DMS53 treated with DMSO at 0.1 percent for 48 hours (cell line): ENCODE results near the gene CEP83.

Source experiments
- DNase-seq: peaks from one replicate; lab custom pipeline; 2025; ENCODE audit not compliant: unreplicated experiment; lab: John Stamatoyannopoulos, UW

The CEP83 gene

GRCh38 chr12:94271351-94271750, 188.3 kb downstream of the CEP83 start:
- DNase-seq = no peak

DNA sequence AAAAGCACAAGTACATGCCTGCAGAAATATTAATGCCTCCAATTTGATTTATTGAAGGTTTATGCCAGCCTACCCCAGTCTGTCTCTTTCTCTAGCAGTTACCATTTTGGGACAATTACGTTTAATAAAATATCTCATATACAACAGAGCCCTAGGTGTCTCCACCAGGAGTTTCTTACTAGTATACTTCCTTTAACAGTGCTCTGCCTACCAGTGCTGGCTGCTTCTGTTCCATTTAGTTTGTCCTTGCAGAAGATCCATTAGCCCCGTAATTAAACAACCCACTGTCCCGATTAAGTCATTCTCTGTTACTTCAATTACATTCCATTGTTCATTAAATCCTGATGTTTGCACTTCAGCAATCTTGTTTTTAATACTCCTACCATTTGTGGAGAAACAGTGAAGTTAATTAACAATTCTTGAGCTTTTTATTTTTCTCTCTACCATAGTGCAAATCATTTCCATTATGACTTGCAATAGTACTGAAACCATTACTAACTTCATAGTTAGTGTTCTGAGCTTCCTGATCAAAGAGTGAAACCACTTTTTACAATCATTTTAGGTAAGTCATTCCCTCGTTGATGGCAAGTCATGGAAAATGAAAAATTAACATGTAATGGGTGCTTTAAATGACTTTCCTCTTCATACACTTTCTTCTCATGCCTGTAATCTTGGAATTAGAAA, 190.2 kb downstream of the CEP83 start:
- DNase-seq = no peak

DNA sequence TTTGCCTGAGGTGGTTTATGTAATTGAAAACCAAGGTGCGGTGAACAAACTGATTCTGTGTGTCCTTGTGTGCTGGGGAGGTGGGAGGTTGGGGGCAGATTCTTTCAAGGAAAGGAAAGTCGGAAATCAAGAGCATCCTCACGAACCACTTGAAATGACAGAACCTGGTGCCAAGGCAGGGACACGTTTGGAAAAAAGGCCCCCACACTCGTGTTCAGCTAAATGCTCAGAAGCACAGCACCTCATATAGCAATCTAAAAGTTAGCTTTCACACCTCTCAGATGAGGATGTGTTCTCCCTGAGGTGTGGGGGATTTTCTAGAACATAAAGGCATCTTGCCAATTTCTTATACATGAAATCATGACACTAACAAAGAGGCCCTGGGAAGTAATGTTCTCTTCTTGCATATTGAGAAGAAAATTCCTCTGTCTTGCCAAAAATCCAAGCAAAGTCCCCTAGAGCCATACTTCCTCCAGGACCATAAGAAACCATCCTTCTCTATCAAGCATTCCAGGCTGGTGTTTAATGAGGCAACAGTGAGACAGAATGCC, 191.7 kb downstream of the CEP83 start:
- DNase-seq = no peak

- DNase-seq = no peak
These were observed 192.2 kb downstream of the CEP83 start for GRCh38 chr12:94267537-94267872.

- DNase-seq = no peak
These were observed 192.7 kb downstream of the CEP83 start for GRCh38 chr12:94266796-94267536.

DNA sequence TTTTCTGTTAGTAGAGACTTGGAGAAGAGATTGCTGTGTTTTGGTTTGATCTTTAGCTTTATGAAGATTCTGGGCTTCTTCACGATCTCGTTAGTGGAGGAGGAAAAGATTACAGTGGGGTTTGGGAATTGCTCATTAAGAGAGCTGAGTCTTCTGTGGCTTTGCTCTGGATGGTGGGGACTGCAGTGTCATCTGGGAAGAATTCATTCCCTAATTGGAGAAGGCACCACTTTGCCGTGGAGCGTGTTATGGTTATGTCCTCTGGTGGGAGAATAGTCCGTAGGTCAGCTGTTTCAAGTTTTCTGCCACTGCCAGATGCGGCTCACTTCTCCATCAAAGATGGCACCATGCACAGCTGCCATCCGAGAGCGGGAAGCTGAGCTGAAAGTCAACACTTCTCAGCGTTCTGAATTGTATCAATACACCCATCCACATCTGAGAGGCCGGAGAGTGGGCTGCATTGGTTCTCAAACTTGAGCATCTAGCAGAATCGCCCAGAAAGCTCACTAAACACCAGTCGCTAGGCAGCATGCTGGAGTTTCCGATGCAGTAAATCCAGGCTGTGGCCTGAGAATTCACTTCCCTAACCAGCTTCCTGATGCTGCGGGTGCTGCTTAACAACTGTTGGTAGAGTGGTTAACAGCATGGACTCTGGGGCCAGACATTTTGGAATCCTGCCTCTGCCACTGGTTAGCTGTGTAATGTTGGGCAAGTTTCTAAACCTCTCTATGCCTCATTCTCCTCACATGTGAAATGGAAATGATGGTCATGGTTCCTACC, 193.5 kb downstream of the CEP83 start:
- DNase-seq = no peak

DNA sequence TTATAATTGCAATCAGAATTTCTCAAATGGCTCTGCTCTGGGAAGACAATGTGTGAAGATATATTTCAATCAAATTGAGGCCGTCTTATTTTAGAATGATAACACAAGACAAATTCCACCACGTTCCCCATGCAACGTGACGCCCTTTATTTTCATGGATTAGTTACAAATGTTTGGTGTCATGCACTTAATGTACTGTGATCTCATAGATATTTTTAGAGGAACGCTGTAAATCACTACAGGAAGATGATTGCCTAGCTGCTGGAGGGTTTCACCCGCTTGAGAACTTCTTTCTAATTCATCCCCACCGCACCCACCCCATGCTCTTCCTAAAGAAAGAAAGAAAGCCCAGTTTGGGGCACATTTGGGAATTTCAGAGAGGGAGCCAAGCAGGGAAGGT, 194.1 kb downstream of the CEP83 start:
- no peak for DNase-seq

DNA sequence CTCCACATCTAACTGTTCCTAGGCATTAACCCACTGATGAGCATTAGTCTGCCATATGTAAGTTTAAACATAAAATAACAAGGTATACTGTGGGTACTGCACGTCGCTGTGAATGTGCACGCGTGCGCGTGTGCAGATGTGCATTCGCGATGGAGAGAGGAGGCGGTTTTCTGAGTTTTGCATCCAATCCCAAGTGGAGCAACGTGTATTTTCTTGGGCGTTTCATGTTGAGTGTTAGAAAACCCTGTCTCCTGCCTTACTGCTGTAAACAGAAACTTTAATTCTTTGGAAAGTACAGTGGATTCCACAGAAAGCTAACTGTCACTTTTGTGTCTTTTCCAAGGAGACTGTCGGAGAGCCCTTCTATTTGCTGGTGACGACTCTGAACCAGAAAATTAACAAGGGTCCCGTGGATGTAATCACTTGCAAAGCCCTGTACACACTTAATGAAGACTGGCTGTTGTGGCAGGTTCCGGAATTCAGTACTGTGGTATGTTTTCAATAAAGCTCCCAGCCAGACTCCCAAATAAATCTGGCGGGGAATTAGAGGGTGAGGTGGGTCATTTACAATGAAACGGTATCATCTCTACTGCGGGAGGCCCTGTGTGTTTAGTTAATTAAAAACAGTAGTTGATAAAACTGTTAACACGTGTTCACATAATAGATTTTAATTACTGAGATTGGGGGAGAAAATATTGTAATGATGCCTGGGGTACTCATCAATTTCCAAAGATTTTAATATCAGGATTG, 194.8 kb downstream of the CEP83 start:
- no peak for DNase-seq

- DNase-seq = no peak
These were observed 195.6 kb downstream of the CEP83 start for GRCh38 chr12:94263905-94264561.

- no peak for DNase-seq
These were observed 196.5 kb downstream of the CEP83 start for GRCh38 chr12:94263011-94263811.

GRCh38 chr12:94262228-94263010, 197.2 kb downstream of the CEP83 start:
- DNase-seq = peak; percentile 63

GRCh38 chr12:94261786-94262185, 197.9 kb downstream of the CEP83 start:
- DNase-seq = no peak

GRCh38 chr12:94261119-94261518, 198.5 kb downstream of the CEP83 start:
- no peak for DNase-seq

- no peak for DNase-seq
These were observed 198.9 kb downstream of the CEP83 start for GRCh38 chr12:94260717-94261116.

- no peak for DNase-seq
These were observed 199.7 kb downstream of the CEP83 start for GRCh38 chr12:94260017-94260416.

DNA sequence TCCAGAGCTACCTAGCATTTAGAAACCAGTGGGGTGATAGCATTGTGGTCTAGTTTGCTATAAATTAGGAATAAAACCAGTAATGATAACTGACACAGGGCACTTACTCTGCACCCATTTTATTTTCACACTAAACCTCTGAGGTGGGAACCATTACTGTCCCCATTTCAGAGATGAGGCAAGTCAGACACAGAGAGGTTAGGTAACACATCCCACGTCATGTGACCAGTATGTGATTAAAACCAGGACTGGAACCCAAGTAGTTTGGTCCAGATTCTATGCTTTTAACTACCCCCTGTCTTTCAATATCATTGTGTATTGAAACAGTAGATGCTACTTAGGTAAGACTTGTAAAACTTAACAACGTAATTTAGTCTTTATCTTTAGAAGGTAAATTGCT, 201.1 kb downstream of the CEP83 start:
- no peak for DNase-seq
